GM12891 (cell line): Measurements from ENCODE around the gene MRAS.

Experiments
- DNase-seq: peaks from one replicate; pipeline ENCODE4 v3.0.0; 2011; ENCODE audit warnings: low spot score; ENCODE audit not compliant: insufficient read length
- FAIRE-seq: peaks from 2 replicates; lab custom pipeline; 2011; peaks lifted over from hg19 to GRCh38; lab: Jason Lieb, UNC
- PAX5 ChIP-seq: IDR thresholded peaks from 2 replicates; pipeline ENCODE4 v1.6.1; 2011; ENCODE audit warnings: low read length, moderate library complexity, mild to moderate bottlenecking; ENCODE audit not compliant: insufficient read depth, severe bottlenecking
- POLR2A ChIP-seq: IDR thresholded peaks from 2 replicates; pipeline ENCODE4 v1.6.1; 2011; ENCODE audit warnings: low read depth, low read length, control low read depth
- POLR2AphosphoS5 ChIP-seq: IDR thresholded peaks from 2 replicates; pipeline ENCODE4 v1.6.1; 2011; ENCODE audit warnings: low read depth, low read length, control low read depth
- POU2F2 ChIP-seq: IDR thresholded peaks from 2 replicates; pipeline ENCODE4 v1.6.1; 2011; ENCODE audit warnings: low read depth, mild to moderate bottlenecking, control low read depth, low read length, moderate library complexity
- SPI1 ChIP-seq: IDR thresholded peaks from 2 replicates; pipeline ENCODE4 v1.6.1; 2011; ENCODE audit warnings: low read depth, low read length, control low read depth
- TAF1 ChIP-seq: IDR thresholded peaks from 2 replicates; pipeline ENCODE4 v1.6.1; 2011; ENCODE audit warnings: low read depth, low read length, control low read depth

The MRAS gene

DNA sequence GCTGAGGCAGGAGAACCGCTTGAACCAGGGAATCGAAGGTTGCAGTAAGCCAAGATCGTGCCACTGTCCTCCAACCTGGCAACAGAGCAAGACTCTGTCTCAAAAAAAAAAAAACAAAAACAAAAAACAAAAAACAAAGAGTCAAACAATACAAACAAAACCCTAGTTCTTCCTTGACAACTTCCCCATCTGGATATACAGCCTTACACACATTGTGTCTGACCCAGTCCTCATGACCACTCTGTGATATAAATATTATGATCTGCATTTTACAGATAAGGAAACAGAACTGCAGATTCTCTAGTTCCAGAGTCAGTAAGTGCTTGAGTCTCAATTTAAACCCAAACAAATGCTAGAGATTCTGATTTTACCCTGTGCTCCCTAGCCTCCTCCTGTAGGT, 81.3 kb downstream of the MRAS start:
- no peak for FAIRE-seq
- TF ChIP-seq POU2F2 (no peak), TAF1 (no peak), POLR2AphosphoS5 (no peak), PAX5 (no peak), SPI1 (no peak), POLR2A (no peak)
- DNase-seq = no peak

DNA sequence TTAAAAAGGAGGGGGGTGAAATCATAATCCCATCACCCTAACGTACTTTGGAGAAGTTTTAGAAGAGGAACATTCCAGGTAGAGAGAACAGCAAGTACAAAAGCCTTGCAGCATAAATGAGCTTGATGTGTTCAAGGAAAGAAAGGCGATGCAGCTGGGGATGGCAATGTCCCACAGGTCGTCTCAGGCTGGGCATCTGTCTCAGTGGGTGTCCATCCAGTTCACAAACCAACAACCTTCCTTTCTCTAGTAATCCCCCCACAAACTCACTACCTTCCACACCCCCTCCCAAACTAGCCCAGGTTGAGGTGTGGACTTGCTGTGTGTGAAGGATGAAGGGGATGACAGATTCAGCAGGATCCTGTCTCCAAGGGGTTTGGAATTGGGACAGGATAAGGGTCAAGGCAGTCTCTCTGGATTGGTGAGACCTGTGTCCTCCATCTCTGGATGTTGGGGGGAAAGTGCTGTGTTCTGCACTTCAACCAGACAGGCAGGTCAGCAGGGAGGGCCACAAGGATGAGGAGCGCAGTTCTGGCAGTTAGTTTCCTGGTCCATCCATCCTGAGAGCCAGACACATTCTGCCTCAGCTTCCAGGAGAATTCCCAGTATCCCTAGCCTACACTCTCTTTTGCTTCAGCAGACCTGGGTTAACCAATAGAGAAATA, 84.3 kb downstream of the MRAS start:
- TF ChIP-seq PAX5 (no peak), POLR2A (no peak), TAF1 (no peak), POLR2AphosphoS5 (no peak), SPI1 (no peak), POU2F2 (no peak)
- DNase-seq (no peak), FAIRE-seq (no peak)

DNA sequence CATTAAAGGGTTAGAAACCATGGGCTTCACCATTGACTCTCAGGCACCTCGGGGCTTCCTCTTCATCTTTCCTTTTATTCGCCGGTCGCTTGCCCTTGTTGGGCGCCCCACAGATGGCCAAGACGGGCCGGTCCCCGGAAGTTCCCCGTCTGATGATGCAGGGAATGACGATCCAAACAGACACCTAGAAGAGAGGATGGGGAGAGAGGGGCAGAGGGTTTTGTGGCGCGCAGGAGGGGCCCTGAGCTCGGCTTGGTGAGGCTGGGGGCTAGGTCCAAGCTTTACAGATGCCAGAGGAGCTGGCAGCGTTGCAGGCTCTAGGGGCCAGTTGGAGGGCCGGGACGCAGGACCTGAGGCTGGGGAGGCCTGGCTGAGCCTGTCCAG, 85.5 kb downstream of the MRAS start:
- DNase-seq (no peak), FAIRE-seq (no peak)
- TF ChIP-seq TAF1 (no peak), SPI1 (no peak), POU2F2 (no peak), POLR2AphosphoS5 (no peak), POLR2A (no peak), PAX5 (no peak)

DNA sequence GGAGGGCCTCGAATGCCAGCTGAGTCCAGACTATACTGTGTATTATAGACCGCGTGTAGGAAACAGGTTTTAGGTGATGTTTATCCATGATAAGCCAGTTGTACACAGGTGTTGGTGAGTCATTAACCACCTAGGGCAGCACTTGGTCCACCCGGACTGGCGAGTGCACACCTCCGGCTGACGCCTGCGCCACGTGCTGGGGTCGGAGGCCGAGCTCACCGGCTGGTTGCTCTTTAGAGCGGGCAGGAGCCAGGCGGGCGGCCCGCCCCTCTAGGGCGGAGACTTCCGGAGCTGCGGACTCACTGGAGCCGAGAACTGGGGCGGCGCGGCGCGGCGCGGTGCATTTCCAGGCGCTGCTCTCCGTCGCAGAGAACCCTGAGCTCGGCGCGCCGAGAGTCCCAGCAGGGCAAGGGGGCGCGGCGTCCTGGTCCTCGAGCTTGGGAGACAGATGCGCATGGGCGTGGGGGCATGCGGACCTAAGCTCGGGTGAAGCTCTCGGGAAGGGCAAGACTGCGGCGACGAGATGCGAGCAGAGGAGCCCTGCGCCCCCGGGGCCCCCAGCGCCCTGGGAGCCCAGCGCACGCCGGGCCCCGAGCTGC, 86.0 kb downstream of the MRAS start, which contains the start of gene ESYT3:
Gene ESYT3 (plus strand): TSS at position 341 of the 599 bp plus-strand sequence. CDS start 183 bp downstream, at position 524.
- no peak for FAIRE-seq
- DNase-seq = peak; percentile 48
- TF ChIP-seq PAX5 (no peak), POU2F2 (no peak), SPI1 (no peak)

DNA sequence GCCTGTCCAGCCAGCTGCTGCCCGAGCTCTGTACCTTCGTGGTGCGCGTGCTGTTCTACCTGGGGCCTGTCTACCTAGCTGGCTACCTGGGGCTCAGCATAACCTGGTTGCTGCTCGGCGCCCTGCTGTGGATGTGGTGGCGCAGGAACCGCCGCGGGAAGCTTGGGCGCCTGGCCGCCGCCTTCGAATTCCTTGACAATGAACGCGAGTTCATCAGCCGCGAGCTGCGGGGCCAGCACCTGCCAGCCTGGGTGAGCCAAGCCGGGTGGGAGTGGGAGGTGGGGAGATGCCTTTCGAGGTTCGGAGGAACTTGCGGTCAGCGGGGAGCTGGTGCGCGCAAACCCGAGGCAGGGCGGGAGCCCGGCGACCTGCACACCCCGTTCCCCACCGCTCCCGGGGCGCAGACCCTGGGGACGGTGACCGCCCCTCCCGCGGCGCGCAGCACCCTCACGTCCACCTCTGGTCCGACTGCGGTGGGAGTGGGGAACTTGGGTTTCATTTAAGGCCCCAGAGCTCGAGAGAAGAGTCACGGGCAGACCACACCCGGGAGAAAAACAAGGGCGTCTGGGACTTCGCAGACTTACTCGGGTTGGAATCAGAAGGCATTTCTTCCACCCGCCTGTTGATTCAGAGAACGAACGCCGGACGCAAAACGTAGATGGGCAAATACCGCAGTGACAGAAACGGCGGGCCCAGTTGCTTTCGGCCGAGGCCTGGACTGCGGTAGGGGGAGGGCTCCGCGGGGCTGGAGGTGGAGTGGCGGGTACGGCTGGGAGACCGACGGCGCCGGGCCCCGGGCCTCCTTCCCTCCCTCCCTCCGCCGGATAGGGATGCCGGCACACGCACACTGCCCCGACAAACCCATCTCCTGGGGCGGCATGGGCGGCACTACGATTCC, 86.7 kb downstream of the MRAS start:
- FAIRE-seq = no peak
- peak; percentile 38 for DNase-seq
- TF ChIP-seq POLR2A (no peak), POLR2AphosphoS5 (no peak), TAF1 (no peak), POU2F2 (no peak), SPI1 (no peak), PAX5 (no peak)

DNA sequence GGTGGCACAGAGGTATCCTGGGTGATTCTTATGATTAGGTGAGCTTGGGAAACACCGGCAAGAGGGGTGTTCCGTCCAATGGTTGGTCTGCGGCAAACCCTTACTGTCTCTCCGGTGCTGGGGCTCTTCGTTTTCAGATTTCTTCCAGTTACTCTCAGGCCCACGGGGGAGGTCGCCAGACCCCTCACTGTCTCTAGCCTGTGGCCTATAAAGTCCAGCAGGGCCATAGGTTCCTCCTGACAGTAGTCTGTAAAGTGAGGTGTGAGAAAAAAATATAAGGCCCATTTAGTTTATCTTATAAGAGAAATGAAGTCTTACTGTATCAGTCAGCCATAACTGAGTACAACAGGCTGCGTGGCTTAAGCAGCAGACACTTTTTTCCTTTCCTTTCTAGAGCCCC, 87.5 kb downstream of the MRAS start:
- no peak for TF ChIP-seq SPI1
- FAIRE-seq = no peak
- DNase-seq = no peak

DNA sequence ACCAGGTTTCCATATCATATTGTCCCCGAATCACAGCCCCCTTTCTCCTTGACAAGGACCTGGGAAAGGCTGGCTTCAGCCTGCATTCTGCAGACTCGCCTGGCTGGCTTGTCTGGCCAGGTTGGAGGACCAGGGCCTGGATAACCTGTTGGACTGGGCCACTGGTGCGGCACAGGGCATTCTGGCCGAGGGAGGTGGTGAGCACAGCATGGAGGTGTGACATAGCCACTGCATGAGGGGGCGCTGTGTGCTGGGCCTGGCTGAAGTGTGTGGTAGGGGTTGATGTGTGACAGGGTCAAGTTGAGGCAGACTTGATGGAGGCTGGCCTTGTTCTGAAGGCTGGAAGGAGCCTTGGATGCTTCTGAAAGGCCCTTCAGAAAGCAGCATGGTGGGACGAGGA, 88.9 kb downstream of the MRAS start:
- DNase-seq (no peak), FAIRE-seq (no peak)
- TF ChIP-seq POLR2AphosphoS5 (no peak), PAX5 (no peak), POLR2A (no peak), TAF1 (no peak)

DNA sequence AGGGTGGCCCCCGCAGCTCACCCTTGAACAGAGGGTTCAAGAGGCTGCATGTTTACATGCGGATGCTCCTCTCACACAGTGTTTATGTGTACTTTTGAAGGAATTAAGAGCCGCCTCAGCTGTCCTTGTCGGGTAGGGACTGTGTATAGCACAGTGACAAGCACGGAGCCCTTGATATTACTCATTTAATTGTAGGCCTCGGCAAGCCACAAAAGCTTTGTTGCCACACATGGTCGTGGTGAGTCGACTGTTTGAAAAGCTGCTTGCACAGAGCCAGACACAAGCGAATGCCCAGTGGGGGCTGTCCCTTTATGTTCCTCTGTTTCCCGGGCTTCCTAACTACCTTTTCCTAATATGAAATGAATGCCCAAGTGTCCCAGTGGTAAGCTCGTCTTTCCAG, 90.5 kb downstream of the MRAS start:
- FAIRE-seq (no peak), DNase-seq (no peak)
- TF ChIP-seq SPI1 (no peak), TAF1 (no peak), POLR2A (no peak), POU2F2 (no peak), POLR2AphosphoS5 (no peak), PAX5 (no peak)

DNA sequence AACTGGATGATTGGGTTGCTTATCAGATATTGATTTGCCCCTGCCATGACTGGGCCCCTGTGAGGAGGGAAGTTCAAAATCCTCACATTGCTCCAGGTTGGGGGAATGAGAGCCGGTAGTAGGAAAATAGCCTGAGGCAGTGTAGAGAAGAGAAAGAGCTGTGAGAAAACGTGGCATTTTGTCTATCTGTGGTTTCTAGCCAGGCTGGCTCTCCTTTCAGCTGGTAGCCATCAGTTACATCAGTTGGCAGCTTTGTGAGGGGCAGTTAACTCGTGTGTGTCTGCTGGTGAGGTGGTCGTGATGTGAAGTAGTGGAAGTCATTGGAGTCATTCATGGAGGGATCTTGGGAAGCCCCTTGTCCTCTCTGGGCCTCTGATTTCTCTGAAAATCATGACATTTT, 91.3 kb downstream of the MRAS start:
- TF ChIP-seq SPI1 (no peak), TAF1 (no peak), POLR2A (no peak), POU2F2 (no peak), PAX5 (no peak), POLR2AphosphoS5 (no peak)
- FAIRE-seq (no peak), DNase-seq (no peak)
